Activated CD4-positive, alpha-beta T cell treated with anti-CD3 and anti-CD28 coated beads for 36 hours (primary cell): Measurements from ENCODE around the gene CEND1. TPM values are rescaled to one million over a fixed set of nuclear protein-coding genes. Genes with fewer than 3 reads are reported as not detected.

Experiments
- ATAC-seq: fragments of 200-7000 bp; cut with Tn5 transposase; one replicate; pipeline ENCODE4 v1.10.0; 2021; ENCODE audit warnings: mild to moderate bottlenecking, moderate library complexity
- CTCF ChIA-PET: fragments of 350-600 bp; sonication (Branson Sonifier 250); formaldehyde crosslinking; loops from one replicate; lab custom pipeline; 2021; ENCODE audit warnings: antibody characterized with exemption; lab: Charles Lee
- POLR2A ChIA-PET: fragments of 350-600 bp; sonication (Branson Sonifier 250); formaldehyde crosslinking; loops from one replicate; lab custom pipeline; 2021; ENCODE audit warnings: antibody characterized with exemption, inconsistent platforms; lab: Charles Lee
- DNase-seq: peaks from one replicate; pipeline ENCODE4 v3.0.0-alpha.2; 2020
- H3K27ac Mint-ChIP-seq: one replicate; pipeline ENCODE4 v1.8.0; 2021; ENCODE audit warnings: mixed read lengths
- H3K27me3 Mint-ChIP-seq: one replicate; pipeline ENCODE4 v1.8.0; 2021; ENCODE audit warnings: mixed read lengths
- H3K36me3 Mint-ChIP-seq: one replicate; pipeline ENCODE4 v1.8.0; 2021; ENCODE audit warnings: low read depth, mixed read lengths
- H3K4me1 Mint-ChIP-seq: one replicate; pipeline ENCODE4 v1.8.0; 2021; ENCODE audit warnings: mixed read lengths
- H3K4me3 Mint-ChIP-seq: one replicate; pipeline ENCODE4 v1.8.0; 2021; ENCODE audit warnings: mild to moderate bottlenecking, moderate library complexity, mixed read lengths
- H3K9me3 Mint-ChIP-seq: one replicate; pipeline ENCODE4 v1.8.0; 2021; ENCODE audit warnings: low read depth, mixed read lengths
- intact Hi-C, 2 experiments: fragments of 100-400 bp; cut with DNase I in 1 of 2; cut with micrococcal nuclease in 1 of 2; formaldehyde crosslinking; loops; one replicate each; pipeline versions ENCODE4 v1.14.2 to v1.15.1; 2022 to 2024; cut with DNase I, micrococcal nuclease
- total RNA-seq, 2 experiments: library from RNA; stranded (reverse); gene quantifications; one replicate each; pipeline ENCODE4 v1.2.3, GENCODE V29; 2021

CEND1 gene
- total RNA-seq, 2 experiments from 2014 or later, result 0.50 to 1.1 TPM

DNA sequence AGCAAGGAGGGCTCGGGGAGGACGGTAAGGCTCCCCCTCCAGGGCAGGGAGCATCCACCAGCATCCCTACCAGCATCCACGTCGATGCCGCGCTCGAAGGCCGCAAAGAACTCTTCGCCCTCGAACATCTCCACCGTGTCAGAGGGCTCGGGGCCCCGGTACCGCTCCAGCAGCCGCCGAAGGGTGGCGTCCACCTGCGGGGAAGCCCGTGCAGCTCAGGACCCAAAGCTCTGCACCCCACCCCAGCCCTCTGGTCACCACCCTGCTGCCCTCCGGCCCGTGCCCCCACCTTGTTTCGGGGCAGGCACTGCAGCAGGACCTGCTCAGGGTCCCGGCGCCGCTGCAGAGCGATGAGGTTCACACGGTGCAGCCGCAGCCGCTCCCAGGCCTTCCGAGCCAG is 10.6 kb upstream of the CEND1 start:
- peaks cover 6% of the 10 kb centered on the region for H3K36me3 Mint-ChIP-seq
- H3K27ac Mint-ChIP-seq, result no peak overlapping the region
- intact Hi-C loops, result no loop called here
- no peaks in the 10 kb centered on the region for H3K27me3 Mint-ChIP-seq
- H3K4me3 Mint-ChIP-seq, result no peak overlapping the region
- peaks cover 10% of the 10 kb centered on the region for H3K4me1 Mint-ChIP-seq
- ATAC-seq, result no peak
- no peaks in the 10 kb centered on the region for H3K9me3 Mint-ChIP-seq
- POLR2A ChIA-PET, result no interaction called here
- DNase-seq, result no peak
- CTCF ChIA-PET, result no interaction called here

DNA sequence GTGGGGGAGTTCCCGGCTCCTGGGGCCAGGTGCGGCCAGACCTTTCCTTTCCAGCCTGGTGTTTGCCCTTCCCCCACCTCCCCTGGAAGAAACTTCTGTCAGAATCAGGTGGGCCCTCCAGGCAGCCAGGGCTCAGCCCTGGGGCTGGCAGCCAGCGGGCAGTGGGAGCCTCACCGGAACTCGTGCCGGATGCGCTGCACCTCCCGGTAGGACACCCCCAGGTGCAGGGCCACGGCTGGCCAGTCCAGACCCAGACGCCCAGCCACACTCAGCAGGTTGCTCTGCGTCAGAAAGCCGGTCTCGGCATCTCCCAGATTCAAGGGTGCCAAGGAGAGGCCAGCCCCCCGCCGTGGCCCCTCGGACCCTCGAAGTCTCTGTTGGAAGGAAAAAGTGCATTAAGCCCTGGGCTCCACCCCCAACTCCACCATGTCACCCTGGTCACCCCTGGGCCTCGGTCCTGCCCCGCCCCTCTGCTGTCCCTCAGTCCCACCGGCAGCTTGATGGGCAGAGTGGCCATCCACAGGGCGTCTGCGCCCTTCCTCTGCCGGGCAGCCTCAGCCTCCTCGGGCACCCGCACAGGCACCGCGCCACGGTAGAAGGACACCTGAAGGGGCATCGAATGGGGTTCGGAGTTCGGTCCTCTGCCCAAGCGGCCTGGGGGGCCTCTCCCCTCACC is 9.9 kb upstream of the CEND1 start:
- ChIA-PET POLR2A (no interaction called here), CTCF (no interaction called here)
- no peak for DNase-seq
- no peak overlapping the region for H3K27ac Mint-ChIP-seq
- intact Hi-C loops, result loop anchor here (5.0 to 10.0 kb wide), 2 partner anchors 225 to 487 kb away; partner anchors contain the start of genes IFITM1 (in 1 of the 2) and PHRF1 (in 1 of the 2)
- peaks cover 6% of the 10 kb centered on the region for H3K36me3 Mint-ChIP-seq
- H3K9me3 Mint-ChIP-seq, result no peaks in the 10 kb centered on the region
- H3K4me3 Mint-ChIP-seq, result no peak overlapping the region
- H3K4me1 Mint-ChIP-seq, result peaks cover 13% of the 10 kb centered on the region
- no peaks in the 10 kb centered on the region for H3K27me3 Mint-ChIP-seq
- ATAC-seq, result no peak

DNA sequence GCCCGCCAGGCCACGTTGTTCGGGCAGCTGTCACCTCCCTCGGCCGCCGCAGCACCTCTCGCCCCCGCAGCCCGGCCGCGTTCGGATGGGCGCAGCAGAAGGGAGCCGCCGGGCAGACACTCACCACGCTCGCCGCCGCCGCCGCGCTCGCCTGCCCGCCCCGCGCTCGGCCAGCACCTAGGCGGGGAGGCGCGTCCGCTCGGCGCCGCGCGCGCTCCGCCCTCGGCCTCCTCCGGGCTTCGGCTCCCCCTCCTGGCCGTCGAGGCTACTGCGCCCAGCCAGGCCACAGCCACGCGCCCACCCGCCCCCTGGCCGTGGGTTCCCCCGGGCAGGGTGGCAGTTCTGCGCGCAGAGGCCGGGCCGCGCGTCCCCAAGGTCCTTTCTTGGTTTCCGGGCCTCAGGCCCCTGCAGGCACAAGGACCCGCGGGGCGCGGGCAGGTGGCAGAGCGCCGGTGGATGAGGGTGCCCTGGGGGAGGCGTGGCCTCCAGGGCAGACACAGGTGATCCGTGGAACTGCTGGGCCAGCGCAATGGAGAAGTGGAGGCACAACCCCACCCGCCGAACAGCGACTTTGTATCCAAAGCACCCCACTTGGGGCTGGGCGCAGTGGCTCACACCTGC is 8.3 kb upstream of the CEND1 start, which contains the start of gene SLC25A22:
TSS of gene SLC25A22 (minus strand) at position 189 of the 621 bp plus-strand sequence. CDS start 3,275 bp downstream, outside the sequence.
- H3K27ac Mint-ChIP-seq, result peak within 1 kb of the TSS; percentile 67
- POLR2A ChIA-PET, result no interaction called here
- H3K27me3 Mint-ChIP-seq, result no peaks in the 10 kb centered on the region
- CTCF ChIA-PET, result interaction anchor here (0.8 kb wide), 1 partner anchor 95 kb away, joined by 3 read pairs; no protein-coding TSS in a partner anchor
- no peaks in the 10 kb centered on the region for H3K9me3 Mint-ChIP-seq
- H3K4me1 Mint-ChIP-seq, result peaks cover 13% of the 10 kb centered on the region
- H3K36me3 Mint-ChIP-seq, result peaks cover 15% of the 10 kb centered on the region
- intact Hi-C loops, result loop anchor here (1.0 to 10.0 kb wide), 8 partner anchors 11 to 486 kb away; partner anchors contain the start of genes PHRF1 (in 2 of the 2), DEAF1 (in 1 of the 2), HRAS (in 1 of the 2) and IFITM1 (in 1 of the 2)
- H3K4me3 Mint-ChIP-seq, result peak within 1 kb of the TSS; percentile 79
- DNase-seq (peak; percentile 92), ATAC-seq (peak; percentile 63)

DNA sequence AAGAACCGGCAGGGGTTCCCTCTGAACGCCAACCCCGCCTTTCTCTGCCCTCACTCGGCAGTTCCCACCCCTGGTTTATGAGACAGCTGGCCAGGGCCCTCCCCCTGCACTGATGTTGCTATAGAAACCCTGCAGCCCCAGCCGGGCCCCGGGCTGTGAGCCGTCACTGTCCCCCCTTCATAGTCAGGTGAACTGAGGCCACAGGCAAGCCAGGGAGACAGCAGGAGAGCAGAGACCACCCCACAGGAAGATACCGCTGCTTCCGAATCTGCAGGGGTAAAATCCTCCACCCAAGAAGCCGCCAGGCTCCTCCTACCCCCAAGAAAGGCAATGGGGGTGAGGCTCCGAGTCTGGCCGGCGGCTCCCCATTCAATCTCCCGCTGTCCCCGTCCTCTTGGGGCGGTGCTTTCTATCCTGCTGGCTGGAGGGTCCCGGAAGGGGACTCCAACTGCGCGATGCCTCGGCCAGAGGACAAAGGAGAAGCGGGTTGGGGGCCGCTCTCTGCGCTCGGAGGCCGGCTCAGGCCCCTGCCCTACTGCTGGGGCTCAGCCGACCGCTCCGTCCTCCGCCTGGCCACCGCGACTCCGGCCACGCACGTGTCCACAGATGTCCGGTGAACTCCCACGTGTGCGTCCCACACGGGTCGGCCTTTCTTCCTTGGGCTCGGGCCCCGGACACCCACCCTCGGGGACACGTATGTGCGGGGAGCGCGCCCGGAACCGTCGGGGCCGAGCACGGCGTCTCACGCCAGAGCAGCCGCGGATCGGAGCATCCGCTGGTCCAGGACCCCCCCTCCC is 7.6 kb upstream of the CEND1 start:
- Mint-ChIP-seq H3K4me1 (peaks cover 13% of the 10 kb centered on the region), H3K36me3 (peaks cover 13% of the 10 kb centered on the region), H3K9me3 (no peaks in the 10 kb centered on the region), H3K27ac (peak overlapping the region; percentile 67), H3K4me3 (peak overlapping the region; percentile 79), H3K27me3 (no peaks in the 10 kb centered on the region)
- intact Hi-C loops, result loop anchor here (1.0 to 10.0 kb wide), 12 partner anchors 8 to 528 kb away; partner anchors contain the start of genes PHRF1 (in 2 of the 2), RPLP2 (in 2 of the 2), DEAF1 (in 1 of the 2) and GATD1 (in 1 of the 2)
- POLR2A ChIA-PET, result interaction anchor here (1.1 to 2.1 kb wide), 3 partner anchors 12 to 22 kb away, joined by 3 to 10 read pairs (median 4); partner anchors contain the start of genes PNPLA2 and RPLP2
- CTCF ChIA-PET, result interaction anchor here (0.7 to 1.4 kb wide), 3 partner anchors 51 to 185 kb away, joined by 3 read pairs; no protein-coding TSS in a partner anchor
- DNase-seq (peak; percentile 87), ATAC-seq (peak; percentile 45)

DNA sequence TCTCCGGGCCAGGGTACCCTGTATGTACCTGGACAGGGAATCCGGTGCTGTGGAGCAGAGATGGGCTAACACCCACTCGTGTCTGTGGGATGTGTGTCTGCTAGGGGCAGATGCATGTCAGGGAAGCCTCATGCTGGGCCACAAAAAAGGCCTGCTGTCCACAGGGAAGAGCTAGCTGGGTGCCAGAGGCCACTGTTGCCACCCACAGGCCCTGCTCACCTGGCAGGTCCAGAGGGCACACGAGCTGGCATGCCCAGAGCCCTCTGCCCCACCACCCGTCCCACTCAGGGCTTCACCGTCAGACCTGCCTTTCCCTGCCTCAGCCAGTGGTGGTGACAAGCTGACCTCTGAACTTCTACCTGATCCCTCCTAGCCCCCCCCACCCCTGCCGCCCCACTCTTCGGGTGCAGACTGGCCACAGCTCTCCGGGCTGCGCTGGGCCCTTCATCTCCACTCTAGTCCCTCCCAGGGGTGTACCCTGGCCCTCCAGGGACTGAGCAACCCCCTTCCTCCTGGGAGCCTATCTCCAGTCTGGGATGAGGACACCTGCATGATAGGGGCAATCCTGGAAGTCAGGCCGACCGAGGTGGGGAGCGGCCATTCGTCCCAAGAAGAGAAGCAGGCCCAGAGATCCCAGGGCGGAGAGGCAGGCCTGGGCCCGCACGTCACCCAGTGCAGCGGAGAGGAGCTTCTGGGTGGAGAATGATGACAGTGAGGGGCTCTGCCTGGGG is 6.8 kb upstream of the CEND1 start:
- peak overlapping the region; percentile 79 for H3K4me3 Mint-ChIP-seq
- H3K9me3 Mint-ChIP-seq, result no peaks in the 10 kb centered on the region
- ChIA-PET POLR2A (interaction anchor here (1.1 to 2.1 kb wide), 4 partner anchors 13 to 23 kb away, joined by 3 to 10 read pairs (median 4); partner anchors contain the start of genes GATD1, PNPLA2 and RPLP2), CTCF (interaction anchor here (0.7 to 1.4 kb wide), 4 partner anchors 21 to 184 kb away, joined by 3 to 5 read pairs (median 4); no protein-coding TSS in a partner anchor)
- H3K27ac Mint-ChIP-seq, result peak overlapping the region; percentile 67
- H3K27me3 Mint-ChIP-seq, result no peaks in the 10 kb centered on the region
- H3K4me1 Mint-ChIP-seq, result peaks cover 13% of the 10 kb centered on the region
- intact Hi-C loops, result loop anchor here (1.0 to 10.0 kb wide), 11 partner anchors 9 to 560 kb away; partner anchors contain the start of genes GATD1 (in 2 of the 2), IFITM1 (in 1 of the 2), PHRF1 (in 1 of the 2) and PIDD1 (in 1 of the 2)
- DNase-seq (peak; percentile 37), ATAC-seq (no peak)
- H3K36me3 Mint-ChIP-seq, result peaks cover 13% of the 10 kb centered on the region

DNA sequence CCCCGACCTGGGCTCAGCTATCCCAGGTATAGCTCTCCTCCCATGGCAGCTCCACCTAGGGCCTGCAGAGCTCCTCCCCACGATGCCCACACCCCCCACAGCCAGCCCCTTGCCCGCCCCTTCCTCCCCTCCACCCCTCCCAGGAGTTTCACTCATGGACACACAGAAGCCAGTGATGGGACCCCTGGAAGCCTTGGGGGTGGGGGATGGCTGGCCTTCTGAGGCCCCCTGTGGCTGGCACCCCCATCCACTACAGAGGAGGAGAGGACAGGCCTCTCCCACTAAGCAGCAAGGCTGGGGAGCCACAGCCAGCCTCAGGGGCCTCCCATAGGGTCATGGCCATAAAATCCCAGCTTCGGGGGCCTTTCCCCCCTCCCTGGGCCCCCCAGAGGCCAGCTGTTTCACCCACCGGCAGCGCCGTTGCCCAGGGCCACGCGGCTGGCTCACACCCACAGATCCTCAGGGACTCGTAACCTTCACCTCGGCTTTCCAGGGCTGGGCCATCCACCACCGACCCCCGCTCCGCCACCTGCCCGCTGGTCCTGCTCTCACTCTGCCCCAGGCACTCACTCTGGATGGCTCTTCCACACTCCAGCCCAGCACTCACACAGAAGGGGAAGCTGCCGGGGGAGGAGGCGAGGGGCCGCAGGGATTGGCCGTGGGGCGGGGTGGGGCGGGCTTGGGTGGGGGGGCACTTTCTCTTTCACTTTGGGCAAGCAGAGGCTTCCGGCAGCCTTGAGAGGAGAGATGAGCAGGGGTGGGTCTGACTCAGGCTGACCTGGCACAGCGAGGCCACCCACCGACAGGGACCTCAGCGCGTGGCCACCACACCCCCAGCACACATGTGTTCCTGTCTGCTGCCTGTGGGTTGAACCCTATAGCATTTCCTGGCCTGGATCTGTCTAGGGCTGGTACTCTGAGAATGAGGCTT is 6.0 kb upstream of the CEND1 start:
- ChIA-PET CTCF (interaction anchor here (0.7 to 1.4 kb wide), 3 partner anchors 20 to 69 kb away, joined by 3 to 5 read pairs (median 4); no protein-coding TSS in a partner anchor), POLR2A (interaction anchor here (0.8 to 2.1 kb wide), 5 partner anchors 10 to 21 kb away, joined by 3 to 10 read pairs (median 3); partner anchors contain the start of genes GATD1 and RPLP2)
- intact Hi-C loops, result loop anchor here (1.0 to 10.0 kb wide), 7 partner anchors 19 to 560 kb away; partner anchors contain the start of genes GATD1 (in 2 of the 2), IFITM1 (in 1 of the 2), PHRF1 (in 1 of the 2) and POLR2L (in 1 of the 2)
- Mint-ChIP-seq H3K4me3 (peak overlapping the region; percentile 79), H3K36me3 (peaks cover 17% of the 10 kb centered on the region), H3K27me3 (no peaks in the 10 kb centered on the region), H3K4me1 (peaks cover 13% of the 10 kb centered on the region), H3K9me3 (no peaks in the 10 kb centered on the region), H3K27ac (peak overlapping the region; percentile 58)
- peak; percentile 93 for DNase-seq
- peak; percentile 76 for ATAC-seq

DNA sequence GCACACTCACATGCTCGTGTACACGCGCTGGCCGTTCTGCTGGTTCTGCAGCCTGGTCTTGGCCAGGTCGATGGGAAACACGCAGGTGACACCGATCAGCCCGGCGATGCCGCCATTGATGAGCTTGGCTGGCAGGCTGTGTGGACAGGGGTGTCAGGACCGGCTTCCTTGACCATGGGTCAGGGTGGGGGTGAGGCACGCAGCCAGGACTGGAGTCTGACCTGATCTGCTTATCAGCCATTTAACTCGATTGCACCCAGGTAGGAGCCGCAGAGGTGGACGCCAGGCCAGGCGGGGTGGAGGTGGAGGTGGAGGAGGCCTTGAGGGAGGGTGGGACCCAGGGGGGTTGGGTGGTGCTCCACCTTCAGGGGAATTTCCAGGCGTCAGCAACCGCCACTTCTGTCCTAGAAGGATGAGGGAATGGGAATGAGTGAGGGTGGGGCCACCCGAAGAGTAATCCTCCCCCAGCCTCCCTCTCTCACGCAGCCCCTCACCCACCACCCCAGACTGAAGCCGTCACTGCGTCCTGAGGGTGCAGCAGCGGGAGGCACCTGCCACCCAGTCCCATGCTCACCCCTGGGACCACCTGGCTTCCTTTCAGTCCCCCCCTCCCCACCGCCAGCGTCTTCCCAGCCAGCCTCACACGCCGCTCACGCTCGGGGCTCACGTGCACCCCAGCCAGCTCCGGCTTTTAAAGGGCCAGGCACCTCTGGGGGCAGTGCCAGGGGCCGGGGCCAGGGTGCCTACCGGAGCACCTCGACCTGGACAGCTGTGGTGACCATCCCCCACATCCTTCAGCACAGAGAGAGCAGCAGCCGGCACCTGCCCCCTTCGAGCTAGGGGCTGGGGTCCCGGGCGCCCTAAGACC is 5.1 kb upstream of the CEND1 start:
- ChIA-PET CTCF (no interaction called here), POLR2A (interaction anchor here (0.8 to 0.9 kb wide), 2 partner anchors 9 to 20 kb away, joined by 3 read pairs; no protein-coding TSS in a partner anchor)
- intact Hi-C loops, result loop anchor here (5.0 to 10.0 kb wide), 2 partner anchors 220 to 483 kb away; partner anchors contain the start of genes IFITM1 (in 1 of the 2) and PHRF1 (in 1 of the 2)
- no peaks in the 10 kb centered on the region for H3K9me3 Mint-ChIP-seq
- ATAC-seq, result no peak
- DNase-seq, result peak; percentile 37
- H3K27ac Mint-ChIP-seq, result no peak overlapping the region
- peak overlapping the region; percentile 79 for H3K4me3 Mint-ChIP-seq
- no peaks in the 10 kb centered on the region for H3K27me3 Mint-ChIP-seq
- peaks cover 18% of the 10 kb centered on the region for H3K36me3 Mint-ChIP-seq
- H3K4me1 Mint-ChIP-seq, result peaks cover 13% of the 10 kb centered on the region

DNA sequence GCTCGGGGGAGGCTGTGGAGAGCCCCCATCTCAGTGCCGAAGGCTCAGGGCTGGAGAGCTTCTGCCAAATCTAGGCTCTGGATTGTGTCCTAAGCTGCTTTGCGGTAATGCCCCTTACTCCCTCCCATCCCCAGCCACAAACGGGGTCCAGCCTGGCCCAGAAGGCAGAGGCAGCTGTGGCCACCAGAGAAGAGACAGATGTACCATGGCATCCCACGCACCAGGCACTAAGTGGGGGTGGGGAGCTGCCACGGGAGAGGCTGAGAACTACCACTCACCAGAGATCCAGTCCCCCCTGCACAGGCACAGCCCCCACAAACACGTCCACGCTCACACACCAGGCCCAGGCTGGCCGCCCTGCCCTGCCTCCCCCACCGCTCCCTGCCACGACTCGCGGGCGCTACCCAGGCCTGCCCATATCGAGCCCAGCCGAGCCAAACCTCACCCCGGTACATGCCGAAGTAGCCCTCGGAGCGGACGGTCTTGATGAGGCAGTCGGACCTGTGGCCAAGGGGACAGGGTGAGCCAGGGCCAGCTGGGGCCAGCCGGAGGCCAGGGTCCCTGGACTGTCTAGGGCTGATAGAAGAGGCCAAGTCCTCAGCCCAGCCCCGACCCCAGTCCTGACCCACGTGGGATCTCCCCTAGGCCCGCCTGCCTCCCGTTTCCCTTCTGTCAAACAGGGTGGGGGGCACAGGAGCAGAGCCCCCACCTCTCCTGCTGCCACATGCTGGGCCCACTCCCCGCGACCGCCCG is 4.3 kb upstream of the CEND1 start:
- H3K36me3 Mint-ChIP-seq, result peaks cover 17% of the 10 kb centered on the region
- no peaks in the 10 kb centered on the region for H3K9me3 Mint-ChIP-seq
- peak overlapping the region; percentile 4 for H3K4me3 Mint-ChIP-seq
- ChIA-PET POLR2A (no interaction called here), CTCF (no interaction called here)
- intact Hi-C loops, result loop anchor here in 1 of 2 experiments (10.0 kb wide), 1 partner anchor 219 kb away; the partner anchor contains the start of gene PHRF1
- DNase-seq (no peak), ATAC-seq (no peak)
- no peaks in the 10 kb centered on the region for H3K27me3 Mint-ChIP-seq
- H3K4me1 Mint-ChIP-seq, result peaks cover 13% of the 10 kb centered on the region
- no peak overlapping the region for H3K27ac Mint-ChIP-seq
